Transverse colon (tissue), 4 donors: ENCODE results near the gene MATR3. TPM values are rescaled to one million over a fixed set of nuclear protein-coding genes. Genes with fewer than 3 reads are reported as not detected.
A peak's percentile ranks its signal among the peaks of the same experiment; 100 is the strongest.

Experiments used
- DNase-seq: peaks from one replicate; pipeline ENCODE4 v3.0.0-alpha.2; 2019
- H3K27ac ChIP-seq, 4 donors: fragments of 200-600 bp; sonication (generic); 2 replicates each; pipeline ENCODE4 v1.5.1; 2016 to 2018; ENCODE audit warnings: inconsistent platforms in 4 of 4
- H3K27me3 ChIP-seq: fragments of 200-600 bp; sonication (generic); 2 replicates; pipeline ENCODE4 v1.5.1; 2017; ENCODE audit warnings: inconsistent platforms
- H3K36me3 ChIP-seq, 4 donors: fragments of 200-600 bp; sonication (generic); 2 replicates each; pipeline ENCODE4 v1.5.1; 2017 to 2019; ENCODE audit warnings: inconsistent platforms in 4 of 4
- H3K4me1 ChIP-seq, 4 donors: fragments of 200-600 bp; sonication (generic); 2 replicates each; pipeline ENCODE4 v1.5.1; 2017 to 2020; ENCODE audit warnings: inconsistent platforms in 4 of 4
- H3K4me3 ChIP-seq, 4 donors: fragments of 200-600 bp; sonication (generic); 1 replicate in 1 of 4; 2 replicates in 3 of 4; pipeline versions ENCODE4 v1.5.1 to v1.6.1; 2017 to 2019; ENCODE audit warnings: inconsistent platforms in 4 of 4
- H3K9me3 ChIP-seq, 2 donors: fragments of 200-600 bp; sonication (generic); 2 replicates each; pipeline ENCODE4 v1.5.1; 2017 to 2019; ENCODE audit warnings: inconsistent platforms in 2 of 2
- CTCF ChIP-seq, 5 experiments: fragments of 200-600 bp in 3 of 5; fragments of 450-650 bp in 2 of 5; sonication (generic) in 3 of 5; IDR thresholded peaks; 1 replicate in 2 of 5; 2 replicates in 3 of 5; pipeline ENCODE4 v1.5.1; 2016 to 2017; ENCODE audit warnings: antibody characterized with exemption in 5 of 5, inconsistent platforms in 3 of 5, mild to moderate bottlenecking in 2 of 5, moderate library complexity in 1 of 5
- EP300 ChIP-seq: sonication (generic); formaldehyde crosslinking; IDR thresholded peaks from one replicate; pipeline ENCODE4 v1.6.1; 2017; ENCODE audit warnings: antibody characterized with exemption, low read depth
- POLR2A ChIP-seq: fragments of 450-650 bp; IDR thresholded peaks from one replicate; pipeline ENCODE4 v1.6.1; 2016; ENCODE audit warnings: antibody characterized with exemption, mild to moderate bottlenecking, moderate library complexity
- POLR2AphosphoS5 ChIP-seq, 3 donors: sonication (generic); formaldehyde crosslinking; IDR thresholded peaks; one replicate each; pipeline ENCODE4 v1.6.1; 2016; ENCODE audit warnings: antibody characterized with exemption in 3 of 3
- WGBS, 2 donors: methylation state at CpG; one replicate each; pipeline ENCODE4 v1.1.5; 2018; ENCODE audit warnings: low coverage in 1 of 2; 5-methylcytosine and 5-hydroxymethylcytosine counted together
- in situ Hi-C, 4 donors: fragments of 200-750 bp; cut with MboI; loops; one replicate each; pipeline versions ENCODE4 v1.15.0 to v1.15.1; 2017; ENCODE audit warnings: low sequenced_read_pairs in 3 of 4, low pct_ligation_motif_present in 1 of 4, low pct_unique_long_range_greater_than_20kb in 1 of 4
- intact Hi-C: fragments of 100-400 bp; cut with DNase I; formaldehyde crosslinking; loops from one replicate; pipeline ENCODE4 v1.15.1; 2023; ENCODE audit warnings: low total_unique reads
- total RNA-seq, 4 donors: library from RNA; depleted of rRNA; stranded (reverse); fragments of >200 nt; gene quantifications; one replicate each; pipeline ENCODE4 v1.1.0, GENCODE V29; 2016

The MATR3 gene
- total RNA-seq, 4 donors from 2014 or later: 97.3 to 190 (median 134) TPM

- TF ChIP-seq EP300: no peak
- no peak for TF ChIP-seq CTCF (IDR thresholded peaks at IDR 0.05)
- TF ChIP-seq POLR2A: no peak
- no peak for TF ChIP-seq POLR2AphosphoS5 (IDR thresholded peaks at IDR 0.05)
- Histone ChIP-seq H3K4me3 (no peak overlapping the region), H3K27me3 (no peaks in the 10 kb centered on the region), H3K27ac (no peak overlapping the region), H3K4me1 (peaks cover 0 to 12% (median 9%) of the 10 kb centered on the region in 4 donors), H3K9me3 (no peaks in the 10 kb centered on the region), H3K36me3 (peaks cover 0 to under 1% (median 0%) of the 10 kb centered on the region in 4 donors)
- WGBS, 2 donors: 67 to 70% methylated on average over 9 to 10 of the region's 10 CpGs
- no peak for DNase-seq
- in situ Hi-C loops: no loop called here
- intact Hi-C loops: no loop called here
Observed at GRCh38 chr5:139287890-139288635, 5.5 kb upstream of the MATR3 start.

GRCh38 chr5:139291051-139291450 is 2.5 kb upstream of the MATR3 start:
- in situ Hi-C loops: no loop called here
- no peak for TF ChIP-seq POLR2AphosphoS5 (IDR thresholded peaks at IDR 0.05)
- TF ChIP-seq EP300: no peak
- no peak for TF ChIP-seq CTCF (IDR thresholded peaks at IDR 0.05)
- WGBS, 2 donors: 90 to 94% methylated on average over 2 of the region's 2 CpGs
- Histone ChIP-seq H3K4me1 (peaks cover 8 to 17% (median 16%) of the 10 kb centered on the region in 4 donors), H3K27me3 (no peaks in the 10 kb centered on the region), H3K36me3 (no peaks in the 10 kb centered on the region), H3K9me3 (no peaks in the 10 kb centered on the region), H3K4me3 (no peak overlapping the region), H3K27ac (no peak overlapping the region)
- no peak for DNase-seq
- intact Hi-C loops: loop anchor here (5.0 to 10.0 kb wide), 2 partner anchors 46 to 716 kb away; partner anchors contain the start of gene HSPA9

GRCh38 chr5:139293202-139293506 is 386 bp upstream of the MATR3 start:
- in situ Hi-C loops (no loop called here), intact Hi-C loops (loop anchor here (5.0 to 10.0 kb wide), 2 partner anchors 44 to 718 kb away; partner anchors contain the start of gene HSPA9)
- Histone ChIP-seq H3K27ac (peak overlapping the region; percentile 96 to 100 (median 99)), H3K4me1 (peaks cover 22 to 37% (median 36%) of the 10 kb centered on the region in 4 donors), H3K27me3 (no peaks in the 10 kb centered on the region), H3K9me3 (no peaks in the 10 kb centered on the region), H3K36me3 (no peaks in the 10 kb centered on the region), H3K4me3 (peak overlapping the region; percentile 50 to 91 (median 76))
- WGBS, 2 donors: 27% methylated on average over 11 of the region's 11 CpGs; no CpG with 5 or more reads in 1 of the 2 donors
- DNase-seq: no peak
- TF ChIP-seq EP300: no peak
- TF ChIP-seq POLR2A: no peak
- no peak for TF ChIP-seq POLR2AphosphoS5 (IDR thresholded peaks at IDR 0.05)
- TF ChIP-seq CTCF (IDR thresholded peaks at IDR 0.05): no peak

- in situ Hi-C loops (no loop called here), intact Hi-C loops (loop anchor here (5.0 to 10.0 kb wide), 2 partner anchors 43 to 720 kb away; partner anchors contain the start of gene HSPA9)
- 1 to 2% methylated on average over 16 to 48 of the region's 48 CpGs for WGBS, 2 donors
- peak overlapping the region; percentile 75 to 91 (median 84) for H3K4me3 ChIP-seq
- H3K4me1 ChIP-seq: peaks cover 36 to 52% (median 48%) of the 10 kb centered on the region in 4 donors
- DNase-seq: peak; percentile 78
- no peaks in the 10 kb centered on the region for H3K36me3 ChIP-seq
- H3K9me3 ChIP-seq: no peaks in the 10 kb centered on the region
- H3K27me3 ChIP-seq: no peaks in the 10 kb centered on the region
- peak in 1 of 3 donors; percentile 19 for TF ChIP-seq POLR2AphosphoS5 (IDR thresholded peaks at IDR 0.05)
- no peak for TF ChIP-seq EP300
- no peak for TF ChIP-seq POLR2A
- TF ChIP-seq CTCF (IDR thresholded peaks at IDR 0.05): peak in 1 of 5 experiments; percentile 22
- peak overlapping the region; percentile 96 to 100 (median 99) for H3K27ac ChIP-seq
Observed at GRCh38 chr5:139294374-139295165, 1.0 kb downstream of the MATR3 start.
